HG03575 (cell line): Measurements from ENCODE around the gene SMIM12.
"Not testable (repeated sequence)": the region's sequence is repeated elsewhere in the genome, so short reads cannot be mapped to it uniquely, and the experiment has no call there.

ENCODE experiments used
- ATAC-seq: cut with Tn5 transposase; IDR thresholded peaks from one replicate; pipeline ENCODE4 v1.9.1; 2021; ENCODE audit not compliant: unreplicated experiment, insufficient number of reproducible peaks, low FRiP score; ENCODE audit errors: extremely low read depth

SMIM12 gene

DNA sequence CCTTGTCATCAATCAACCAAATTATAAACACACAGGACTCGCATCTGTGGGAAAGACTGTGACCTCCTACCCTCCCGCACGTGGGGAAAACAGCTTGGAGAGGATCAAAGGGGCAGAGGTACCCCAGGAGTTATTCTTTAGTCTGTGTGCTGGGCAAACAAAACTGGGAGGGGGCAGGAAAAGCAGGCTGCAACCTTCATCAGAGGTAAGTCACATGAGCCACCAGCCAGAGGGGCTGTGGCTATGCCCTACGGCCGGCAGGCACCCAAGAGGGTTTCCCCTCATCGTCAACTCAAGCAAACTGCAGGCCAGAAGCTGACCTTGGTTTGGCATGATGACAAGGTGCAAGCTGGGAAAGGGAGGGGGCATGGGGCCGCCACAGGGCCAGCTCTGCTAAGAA, 12.5 kb downstream of the SMIM12 start:
- no peak for ATAC-seq

- ATAC-seq = no peak
Measured at GRCh38 chr1:34846265-34846664, 13.3 kb downstream of the SMIM12 start.

DNA sequence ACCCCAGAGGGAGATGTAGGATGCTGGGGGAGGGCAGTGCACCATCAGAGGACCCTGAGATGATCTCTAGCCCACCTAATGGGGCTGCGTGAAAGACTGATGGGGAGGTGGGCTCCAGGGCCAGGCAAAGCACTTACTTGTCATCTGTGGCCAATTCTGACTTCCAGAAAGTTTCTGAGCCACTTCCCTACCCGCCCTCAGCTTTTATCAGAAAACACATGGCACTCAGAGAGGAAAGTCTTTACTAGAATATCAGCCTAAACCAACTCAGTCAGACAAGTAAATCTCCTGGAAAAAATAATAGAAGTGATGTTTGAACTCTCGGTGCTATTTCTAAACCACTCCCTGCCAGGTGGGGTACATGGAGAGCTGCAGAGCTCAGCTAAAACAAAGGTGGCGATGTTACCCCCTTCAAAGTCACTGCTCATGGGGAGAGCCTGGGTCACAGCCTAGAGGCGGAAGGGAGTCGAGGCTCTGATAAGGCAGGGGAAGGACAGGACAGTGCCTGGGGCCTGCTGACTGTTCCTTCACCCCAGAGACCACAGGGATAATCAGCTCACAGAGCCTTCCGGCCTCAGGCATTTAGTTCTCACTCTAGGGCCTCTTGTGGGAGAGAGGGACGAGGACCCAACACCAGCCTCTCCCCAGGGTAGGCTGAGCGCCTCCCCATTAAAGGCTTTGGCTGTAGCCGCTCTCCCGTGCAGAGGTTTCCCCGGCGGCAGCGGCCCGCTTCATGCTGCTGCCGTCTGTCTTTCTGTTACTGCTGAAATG, 14.2 kb downstream of the SMIM12 start:
- ATAC-seq = no peak

- ATAC-seq = no peak
Measured at GRCh38 chr1:34844252-34844634, 15.3 kb downstream of the SMIM12 start.

DNA sequence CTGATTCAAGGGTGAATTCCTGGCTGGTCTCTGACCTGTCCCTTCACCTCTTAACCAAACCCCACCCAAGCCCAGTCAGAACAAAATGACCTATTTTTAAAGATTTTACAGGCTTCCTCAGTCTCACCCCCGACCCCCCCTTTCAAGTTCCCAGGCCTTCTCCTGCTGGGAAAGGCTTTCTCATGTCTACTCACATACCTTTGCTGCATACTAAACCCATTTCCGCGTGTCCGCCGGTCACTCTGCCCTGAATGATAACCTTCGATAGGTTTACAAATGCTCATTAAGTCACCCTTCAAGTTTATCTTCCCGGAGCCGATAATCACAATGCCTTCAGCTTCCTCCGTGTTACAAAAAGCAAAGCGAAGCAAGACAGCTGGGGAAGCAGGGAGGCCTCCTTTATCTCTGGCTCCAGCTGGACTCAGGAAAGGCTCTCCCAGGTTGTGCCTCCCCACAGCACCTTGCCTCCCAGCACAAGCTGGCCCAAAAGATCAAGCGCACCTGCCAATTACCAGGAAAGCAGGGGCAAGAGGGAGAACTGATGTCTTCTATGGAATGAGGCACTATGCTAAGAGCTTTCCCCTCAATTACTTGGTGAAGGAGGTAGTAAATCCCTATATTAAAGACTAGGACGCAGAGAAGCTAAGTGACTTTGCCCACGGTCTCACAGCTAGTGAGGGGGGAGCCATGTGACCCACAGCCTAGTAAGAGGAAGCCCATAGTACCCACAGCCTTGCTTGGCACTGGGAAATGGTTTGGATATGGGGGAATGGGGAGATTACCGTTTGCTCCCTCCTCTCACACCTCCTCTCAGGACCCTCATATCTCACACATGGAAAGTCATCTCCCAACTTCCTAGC, 15.9 kb downstream of the SMIM12 start:
- ATAC-seq = no peak

DNA sequence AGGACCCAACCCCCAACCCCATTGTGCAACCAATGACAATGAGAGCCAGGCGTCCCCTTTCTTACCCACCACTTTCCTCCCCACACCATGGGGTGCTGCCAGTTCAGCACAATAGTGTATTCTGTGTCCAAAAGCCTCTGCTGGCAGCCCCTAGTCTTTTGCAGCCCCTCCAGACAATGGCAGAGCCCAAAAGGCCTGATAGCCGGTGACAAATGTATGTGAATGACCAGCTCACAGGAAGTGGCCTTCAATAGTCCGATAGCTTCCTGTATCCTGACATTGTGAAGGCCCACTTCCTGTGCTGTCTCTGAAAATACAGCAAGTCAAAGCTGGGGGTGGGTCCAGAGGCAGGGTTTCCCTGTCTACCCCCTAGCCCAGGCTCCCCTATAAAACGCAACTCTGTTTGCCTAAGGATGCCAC, 16.6 kb downstream of the SMIM12 start:
- no peak for ATAC-seq

- no peak for ATAC-seq
Measured at GRCh38 chr1:34842073-34842472, 17.5 kb downstream of the SMIM12 start.

DNA sequence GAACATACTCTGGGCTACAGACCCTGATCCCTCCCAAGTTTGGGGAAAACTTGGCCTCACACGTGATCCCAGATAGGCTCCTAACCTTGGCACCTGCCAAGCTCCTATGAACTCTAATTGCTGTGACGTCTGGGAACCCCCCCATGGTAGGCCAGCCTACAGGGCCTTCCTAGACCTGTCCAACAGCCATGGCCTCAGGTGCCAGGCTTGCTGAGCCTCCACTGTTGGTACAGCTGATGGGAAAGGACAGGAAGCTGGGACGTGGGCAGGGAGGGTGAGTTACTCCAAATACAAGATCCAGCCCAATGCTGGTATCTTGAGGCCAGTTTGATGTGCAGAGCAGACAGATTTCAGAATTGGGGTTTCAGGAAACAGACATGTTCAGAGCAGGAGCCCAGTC, 19.1 kb downstream of the SMIM12 start:
- ATAC-seq = no peak

DNA sequence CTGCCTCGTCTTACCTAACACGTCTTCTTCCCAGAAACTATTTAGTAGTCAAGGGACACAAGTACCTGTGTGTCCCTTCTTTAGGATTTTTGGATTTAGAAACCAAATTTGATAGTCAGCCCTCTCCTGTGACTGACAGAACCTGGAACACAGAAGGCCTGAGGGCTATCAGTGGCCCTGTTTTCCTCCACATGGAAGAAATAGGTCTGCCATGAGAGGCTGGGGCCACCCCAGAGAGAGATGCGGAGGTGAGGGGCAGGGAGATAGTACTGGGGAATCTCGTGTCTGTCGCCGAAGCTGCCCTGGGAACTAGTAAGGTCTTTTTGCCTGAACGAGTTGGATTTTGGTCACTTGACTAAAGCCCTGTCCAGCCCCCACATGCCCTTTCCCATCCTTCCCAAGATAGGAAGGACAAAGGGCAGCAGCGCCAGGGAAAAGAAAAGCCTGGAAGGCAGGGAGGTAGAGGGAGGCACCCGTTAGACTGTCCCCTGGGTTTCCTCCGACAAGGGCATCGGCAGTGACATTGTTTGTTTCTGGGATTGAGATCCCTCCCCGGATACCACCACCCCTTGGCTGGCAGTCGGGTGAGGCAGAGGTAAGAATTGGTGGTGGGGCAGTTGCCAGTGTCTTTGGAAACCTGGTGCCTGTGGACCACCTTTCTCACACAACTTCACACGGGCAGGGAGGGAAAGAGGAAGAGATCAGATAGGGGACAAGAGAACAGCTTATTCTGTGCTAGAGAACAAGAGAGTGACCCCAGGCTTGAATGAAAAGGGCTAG, 19.8 kb downstream of the SMIM12 start:
- ATAC-seq = no peak

GRCh38 chr1:34833711-34834110, 25.8 kb downstream of the SMIM12 start:
- no peak for ATAC-seq

- no peak for ATAC-seq
Measured at GRCh38 chr1:34831721-34832246, 27.8 kb downstream of the SMIM12 start.

DNA sequence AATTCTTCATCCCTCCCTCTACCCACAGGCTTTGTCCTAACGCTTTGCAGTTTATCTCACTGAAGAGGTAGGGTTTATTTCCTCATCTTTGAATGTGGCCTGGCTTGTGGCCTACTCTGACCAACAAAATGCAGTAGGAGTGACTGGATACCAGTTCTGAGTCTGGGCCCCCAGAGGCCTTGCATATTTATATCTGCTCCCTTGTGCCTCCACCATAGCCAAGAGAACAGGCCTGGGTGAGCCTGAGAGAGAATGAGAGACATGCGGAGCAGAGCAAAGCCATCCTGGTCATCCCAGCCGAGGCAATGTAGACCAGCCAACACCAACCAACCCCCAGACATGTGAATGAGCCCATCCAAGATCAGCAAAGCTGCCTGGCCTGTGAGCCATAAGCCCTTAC, 30.3 kb downstream of the SMIM12 start:
- ATAC-seq = no peak

GRCh38 chr1:34828611-34829010, 30.9 kb downstream of the SMIM12 start:
- ATAC-seq = no peak

DNA sequence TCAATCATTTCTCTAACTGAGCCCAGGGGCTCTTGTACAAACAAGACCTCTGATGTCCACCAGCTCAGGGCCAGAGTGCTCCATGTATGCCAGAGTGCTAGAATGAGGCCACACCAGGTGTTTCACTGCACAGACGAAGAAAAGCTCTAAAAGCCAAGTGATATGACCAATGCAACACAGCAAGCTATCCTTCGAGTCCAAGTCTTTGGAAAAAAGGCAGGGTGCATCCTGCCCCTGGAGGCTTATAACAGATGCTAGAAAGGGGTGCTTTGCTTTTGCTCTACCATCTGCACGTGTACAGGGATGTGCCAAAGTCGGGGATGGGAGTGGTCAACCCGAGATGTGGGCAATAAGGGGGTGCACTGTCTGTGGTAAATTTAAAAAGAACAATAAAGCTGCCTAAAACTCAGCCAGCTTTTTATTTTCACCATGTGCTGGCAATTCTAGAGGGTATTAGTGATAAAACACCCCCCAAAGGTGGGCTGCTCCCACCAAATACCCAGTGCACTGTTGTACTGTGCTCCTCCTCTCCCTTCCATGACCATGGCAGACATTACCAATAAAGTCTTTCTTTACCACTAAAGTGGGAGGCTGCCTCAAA, 32.1 kb downstream of the SMIM12 start:
- ATAC-seq = no peak

- ATAC-seq = no peak
Measured at GRCh38 chr1:34825455-34826091, 34.0 kb downstream of the SMIM12 start.

DNA sequence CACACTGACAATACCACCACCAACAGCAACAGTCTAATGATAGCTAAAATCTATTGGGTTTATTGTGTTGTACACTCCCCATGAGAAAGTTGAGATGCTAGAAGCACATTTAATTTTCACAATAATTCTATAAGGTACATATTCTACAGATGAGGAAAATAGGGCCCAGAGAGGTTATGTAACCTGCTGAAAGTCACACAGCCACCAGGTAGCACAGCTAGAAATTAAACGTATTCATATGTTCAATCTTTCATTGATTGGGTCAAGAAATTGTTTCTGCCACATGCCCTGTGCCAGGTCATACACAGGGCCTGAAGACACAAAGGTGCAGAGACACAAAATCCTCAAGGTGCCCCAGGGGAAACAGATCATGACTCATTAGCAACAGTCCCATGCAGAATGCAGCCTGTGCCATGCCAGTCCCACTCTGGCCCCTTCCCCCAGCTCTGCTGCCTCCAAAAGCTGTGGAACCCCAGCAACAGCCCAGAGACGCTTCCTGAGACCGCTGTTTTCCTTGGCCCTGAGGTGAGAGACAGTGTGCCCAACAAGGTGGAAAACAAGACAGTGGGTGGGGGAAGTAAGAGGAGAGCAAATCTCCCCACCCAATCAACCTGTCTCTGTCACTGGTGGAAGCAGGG, 34.6 kb downstream of the SMIM12 start:
- no peak for ATAC-seq

- no peak for ATAC-seq
Measured at GRCh38 chr1:34822202-34822601, 37.3 kb downstream of the SMIM12 start.

DNA sequence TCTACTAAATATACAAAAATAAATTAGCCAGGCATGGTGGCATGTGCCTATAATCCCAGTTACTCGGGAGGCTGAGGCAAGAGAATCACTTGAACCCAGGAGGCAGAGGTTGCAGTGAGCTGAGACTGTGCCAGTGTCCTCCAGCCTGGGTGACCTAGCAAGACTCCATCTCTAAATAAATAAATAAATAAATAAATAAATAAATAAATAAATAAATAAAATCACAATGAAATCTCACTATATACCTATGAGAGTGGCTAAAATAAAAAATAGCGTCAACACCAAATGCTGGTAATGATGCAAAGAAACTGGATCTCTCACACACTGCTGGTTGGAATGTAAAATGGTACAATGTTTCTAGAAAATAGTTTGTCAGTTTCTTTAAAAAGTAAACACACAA, 40.7 kb downstream of the SMIM12 start:
- not testable (repeated sequence) for ATAC-seq
